ENCODE data around the gene UBAC1. TPM values are rescaled to one million over a fixed set of nuclear protein-coding genes. Genes with fewer than 3 reads are reported as not detected.

The UBAC1 gene
- total and polyA plus RNA-seq, 10 of the 15 experiments (the other 5 are each of a cell fraction or from before 2014, with no cell fraction given): 16.7 to 54.6 (median 38.5) TPM

- SMC1A ChIA-PET (ENCODE audit: uncharacterized antibody, unreplicated experiment): interaction anchor here (1.3 kb wide), 1 partner anchor 152 kb away, joined by 4 read pairs; no protein-coding TSS in a partner anchor
- intact Hi-C loops (cut with micrococcal nuclease; ENCODE audit: unreplicated experiment) (no loop called here), in situ Hi-C loops (cut with MboI) (no loop called here)
- H3K27ac ChIP-seq (ENCODE audit: control insufficient read depth, insufficient read depth): no peak overlapping the region
- no peak for ATAC-seq
- TF ChIP-seq BCL11A (IDR thresholded peaks at IDR 0.05; ENCODE audit: low read depth, low read length) (no peak), ZZZ3 (IDR thresholded peaks at IDR 0.05; ENCODE audit: control insufficient read depth, insufficient read length, low read depth) (no peak), ETV6 (conservative IDR thresholded peaks at IDR 0.05 in 1 of 2, IDR thresholded peaks at IDR 0.05 in 1 of 2; ENCODE audit: borderline replicate concordance in 1 of 2, low read depth in 1 of 2) (no peak), NFYB (IDR thresholded peaks at IDR 0.05; ENCODE audit: insufficient read depth, low read depth, low read length) (no peak), ZNF24 (IDR thresholded peaks at IDR 0.05) (no peak), HCFC1 (IDR thresholded peaks at IDR 0.05; ENCODE audit: low read length) (no peak), MEF2A (IDR thresholded peaks at IDR 0.05; ENCODE audit: insufficient read depth, low read depth, low read length) (no peak), ZBTB33 (IDR thresholded peaks at IDR 0.05) (no peak)
- TF ChIP-seq, protein P1, sequence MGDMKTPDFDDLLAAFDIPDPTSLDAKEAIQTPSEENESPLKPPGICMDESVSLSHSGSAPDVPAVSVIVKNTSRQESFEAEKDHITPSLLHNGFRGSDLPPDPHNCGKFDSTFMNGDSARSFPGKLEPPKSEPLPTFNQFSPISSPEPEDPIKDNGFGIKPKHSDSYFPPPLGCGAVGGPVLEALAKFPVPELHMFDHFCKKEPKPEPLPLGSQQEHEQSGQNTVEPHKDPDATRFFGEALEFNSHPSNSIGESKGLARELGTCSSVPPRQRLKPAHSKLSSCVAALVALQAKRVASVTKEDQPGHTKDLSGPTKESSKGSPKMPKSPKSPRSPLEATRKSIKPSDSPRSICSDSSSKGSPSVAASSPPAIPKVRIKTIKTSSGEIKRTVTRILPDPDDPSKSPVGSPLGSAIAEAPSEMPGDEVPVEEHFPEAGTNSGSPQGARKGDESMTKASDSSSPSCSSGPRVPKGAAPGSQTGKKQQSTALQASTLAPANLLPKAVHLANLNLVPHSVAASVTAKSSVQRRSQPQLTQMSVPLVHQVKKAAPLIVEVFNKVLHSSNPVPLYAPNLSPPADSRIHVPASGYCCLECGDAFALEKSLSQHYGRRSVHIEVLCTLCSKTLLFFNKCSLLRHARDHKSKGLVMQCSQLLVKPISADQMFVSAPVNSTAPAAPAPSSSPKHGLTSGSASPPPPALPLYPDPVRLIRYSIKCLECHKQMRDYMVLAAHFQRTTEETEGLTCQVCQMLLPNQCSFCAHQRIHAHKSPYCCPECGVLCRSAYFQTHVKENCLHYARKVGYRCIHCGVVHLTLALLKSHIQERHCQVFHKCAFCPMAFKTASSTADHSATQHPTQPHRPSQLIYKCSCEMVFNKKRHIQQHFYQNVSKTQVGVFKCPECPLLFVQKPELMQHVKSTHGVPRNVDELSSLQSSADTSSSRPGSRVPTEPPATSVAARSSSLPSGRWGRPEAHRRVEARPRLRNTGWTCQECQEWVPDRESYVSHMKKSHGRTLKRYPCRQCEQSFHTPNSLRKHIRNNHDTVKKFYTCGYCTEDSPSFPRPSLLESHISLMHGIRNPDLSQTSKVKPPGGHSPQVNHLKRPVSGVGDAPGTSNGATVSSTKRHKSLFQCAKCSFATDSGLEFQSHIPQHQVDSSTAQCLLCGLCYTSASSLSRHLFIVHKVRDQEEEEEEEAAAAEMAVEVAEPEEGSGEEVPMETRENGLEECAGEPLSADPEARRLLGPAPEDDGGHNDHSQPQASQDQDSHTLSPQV (IDR thresholded peaks at IDR 0.05): no peak
- no peak overlapping the region for H3K9ac ChIP-seq (ENCODE audit: control insufficient read depth, insufficient read depth, low read length)
- no peak for DNase-seq (ENCODE audit: low read depth, low spot score)
- H3K79me2 ChIP-seq (ENCODE audit: control insufficient read depth, insufficient read depth, low read length): no peaks in the 10 kb centered on the region
- no peaks in the 10 kb centered on the region for H3K36me3 ChIP-seq (ENCODE audit: control insufficient read depth in 2 of 2, insufficient read depth in 2 of 2, low read length in 1 of 2)
- no peaks in the 10 kb centered on the region for H3K9me3 ChIP-seq (replicated peaks; ENCODE audit: control insufficient read depth, insufficient read depth, low read length)
- BruUV-seq (replicated peaks): no TSS peak
- H3K4me1 ChIP-seq (ENCODE audit: control insufficient read depth, insufficient read depth, low read length): no peaks in the 10 kb centered on the region
- RAD21 ChIA-PET (ENCODE audit: unreplicated experiment): interaction anchor here (1.1 to 1.2 kb wide), 2 partner anchors 142 to 151 kb away, joined by 3 to 4 read pairs; no protein-coding TSS in a partner anchor
- H2AFZ ChIP-seq (ENCODE audit: control insufficient read depth, low read depth, low read length): no peak overlapping the region
- H4K20me1 ChIP-seq (ENCODE audit: control insufficient read depth, insufficient read depth): no peaks in the 10 kb centered on the region
- FAIRE-seq: no peak
- H3K27me3 ChIP-seq (replicated peaks in 1 of 2; ENCODE audit: control insufficient read depth in 2 of 2, insufficient read depth in 2 of 2, low read length in 1 of 2): no peaks in the 10 kb centered on the region
- no peak overlapping the region for H3K4me3 ChIP-seq
- CTCF ChIA-PET: interaction anchor here (0.6 to 5.6 kb wide), 3 partner anchors 10 to 152 kb away, joined by 3 to 59 read pairs (median 6); no protein-coding TSS in a partner anchor
- no peak overlapping the region for H3K4me2 ChIP-seq (ENCODE audit: control insufficient read depth, insufficient read depth)
- POLR2A ChIA-PET: no interaction called here
- 37% methylated on average over 9 of the region's 9 CpGs for WGBS (ENCODE audit: insufficient coverage, insufficient replicate concordance, low lambda C conversion rate, missing lambda C conversion rate)
Measured at GRCh38 chr9:135970128-135970815, 9.1 kb upstream of the UBAC1 start.
